Erythroblast (primary cell): ENCODE results near the gene CDC42EP4.

Experiments
- DNase-seq, 2 experiments: peaks; one replicate each; lab custom pipeline; 2025; lab: John Stamatoyannopoulos, UW
- GATA1 ChIP-seq: IDR thresholded peaks from 2 replicates; pipeline ENCODE4 v1.6.1; 2011; ENCODE audit warnings: low read depth, mild to moderate bottlenecking, control low read depth, low read length, moderate library complexity
- POLR2A ChIP-seq: IDR thresholded peaks from 2 replicates; pipeline ENCODE4 v1.6.1; 2011; ENCODE audit warnings: mild to moderate bottlenecking, low read length

Gene CDC42EP4

DNA sequence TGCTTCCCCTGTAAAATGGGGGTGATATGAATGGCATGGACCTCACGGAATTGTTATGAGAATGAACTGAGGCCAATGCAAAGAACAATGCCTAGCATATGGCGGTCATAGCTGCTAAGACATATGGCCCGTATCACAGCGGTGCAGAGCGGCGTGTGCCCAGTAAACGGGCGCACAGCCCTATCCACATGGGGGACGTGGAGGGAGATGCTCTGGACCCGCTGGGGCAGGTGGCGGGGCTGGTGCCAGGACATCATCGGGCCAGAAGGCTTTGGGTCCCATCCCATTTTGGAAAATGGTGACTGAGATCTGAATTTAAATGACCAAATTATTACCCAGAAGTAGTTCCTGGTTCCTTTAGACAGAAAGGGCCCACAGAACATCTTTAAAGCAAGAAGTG lies 31.6 kb downstream of the CDC42EP4 start:
- no peak for DNase-seq
- TF ChIP-seq POLR2A (no peak), GATA1 (no peak)

GRCh38 chr17:73279704-73280103 lies 32.1 kb downstream of the CDC42EP4 start:
- no peak for DNase-seq
- TF ChIP-seq POLR2A (no peak), GATA1 (no peak)

DNA sequence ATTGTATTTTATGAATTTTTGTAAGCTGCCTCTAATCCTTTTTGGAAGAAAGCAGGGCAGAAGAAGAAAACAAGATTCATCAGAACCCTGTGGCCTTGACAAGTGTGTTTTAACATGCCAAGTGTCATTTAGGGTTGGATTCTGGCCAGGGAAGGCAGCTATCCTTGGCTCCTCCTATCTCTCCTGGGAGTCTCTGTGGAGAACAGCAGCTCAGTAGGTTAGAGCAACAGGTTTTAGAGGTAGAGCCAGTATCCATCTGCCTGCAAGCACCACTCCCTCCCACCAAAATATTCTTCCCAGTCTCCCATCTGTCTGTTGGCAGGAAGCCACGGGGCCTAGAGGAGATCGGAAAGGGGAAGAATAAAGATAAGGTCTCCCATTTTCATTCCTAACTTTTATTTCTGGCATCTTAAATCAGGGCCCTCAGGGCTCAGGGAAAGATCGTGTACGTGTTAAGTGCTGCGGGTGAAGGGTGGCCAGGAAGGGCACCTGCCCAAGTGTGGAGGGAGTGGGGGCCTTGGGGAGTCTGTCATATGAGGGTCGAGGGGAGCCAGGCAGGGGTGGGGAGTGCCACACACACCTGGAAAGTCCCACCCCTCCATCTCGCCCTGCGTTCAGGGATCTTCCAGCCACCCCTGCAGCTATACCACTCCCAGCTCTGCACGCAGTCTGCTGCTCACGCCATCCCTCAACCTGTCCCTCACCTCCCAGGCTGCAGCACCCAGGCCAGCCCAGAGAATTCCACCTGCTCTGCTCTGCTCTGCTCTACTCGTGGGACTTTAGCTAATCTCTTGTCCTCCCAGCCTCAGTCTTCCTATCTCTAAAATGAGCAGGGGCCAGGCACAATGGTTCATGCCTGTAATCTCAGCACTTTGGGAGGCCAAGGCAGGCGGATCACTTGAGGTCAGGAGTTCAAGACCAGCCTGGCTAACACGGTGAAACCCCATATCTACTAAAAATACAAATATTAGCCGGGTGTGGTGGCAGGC lies 33.0 kb downstream of the CDC42EP4 start:
- no peak for TF ChIP-seq POLR2A
- no peak for TF ChIP-seq GATA1
- DNase-seq = peak in 1 of 2 experiments; percentile 38

DNA sequence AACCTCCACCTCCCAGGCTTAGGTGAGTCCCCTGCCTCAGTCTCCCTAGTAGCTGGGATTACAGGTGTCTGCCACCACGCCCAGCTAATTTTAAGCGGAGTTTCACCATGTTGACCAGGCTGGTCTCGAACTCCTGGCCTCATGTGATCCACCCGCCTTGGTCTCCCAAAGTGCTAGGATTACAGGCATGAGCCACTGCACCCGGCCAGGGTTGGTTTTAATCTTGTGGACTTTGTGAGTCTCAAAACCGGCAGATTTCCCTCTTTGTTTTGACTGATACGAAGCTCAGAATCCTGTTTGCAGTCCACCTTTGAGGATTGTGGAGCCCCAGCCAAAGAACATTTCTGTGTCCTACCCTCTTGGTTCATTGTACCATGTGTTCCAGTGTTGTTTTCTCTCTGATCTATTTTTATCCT lies 33.7 kb downstream of the CDC42EP4 start:
- TF ChIP-seq GATA1 (no peak), POLR2A (no peak)
- no peak for DNase-seq

DNA sequence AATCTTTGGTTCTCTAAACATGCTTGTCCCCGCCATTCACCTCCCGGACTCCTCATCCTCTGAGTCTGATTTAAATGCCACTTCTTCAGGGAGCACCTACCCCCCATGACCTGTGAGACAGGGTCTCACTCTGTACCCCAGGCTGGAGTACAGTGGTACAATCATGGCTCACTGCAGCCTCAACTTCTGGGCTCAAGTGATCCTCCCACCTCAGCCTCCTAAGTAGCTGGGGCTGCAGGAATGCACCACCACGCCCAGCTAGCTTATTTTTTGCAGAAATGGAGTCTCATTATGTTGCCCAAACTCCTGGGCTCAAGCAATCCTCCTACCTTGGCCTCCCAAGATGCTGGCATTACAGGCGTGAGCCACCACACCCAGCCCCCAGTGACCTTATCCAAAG lies 37.3 kb downstream of the CDC42EP4 start:
- DNase-seq = no peak
- TF ChIP-seq GATA1 (no peak), POLR2A (no peak)

- no peak for DNase-seq
- no peak for TF ChIP-seq POLR2A
- TF ChIP-seq GATA1 = no peak
These were observed 38.9 kb downstream of the CDC42EP4 start for GRCh38 chr17:73272906-73273218.

DNA sequence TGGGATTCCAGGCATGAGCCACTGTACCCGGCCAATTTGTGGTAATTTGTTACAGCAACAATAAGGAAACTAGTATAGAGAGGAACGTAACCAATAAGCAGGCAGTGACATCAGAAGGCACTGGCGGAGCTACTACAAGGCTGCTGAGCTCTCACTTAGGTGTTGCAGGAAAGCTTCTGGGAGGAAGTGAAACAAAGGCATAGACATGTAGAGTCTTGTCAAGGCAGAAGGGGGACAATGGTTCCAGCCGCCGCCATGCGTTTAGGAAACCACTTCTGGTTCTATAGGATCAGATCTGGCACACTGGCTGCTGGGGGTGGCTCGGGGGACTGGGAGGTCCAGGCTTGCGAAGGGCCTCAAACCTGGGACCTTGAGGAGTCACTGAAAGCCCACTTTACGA lies 40.7 kb downstream of the CDC42EP4 start:
- TF ChIP-seq GATA1 = no peak
- TF ChIP-seq POLR2A = no peak
- DNase-seq = no peak

GRCh38 chr17:73269791-73270190 lies 42.0 kb downstream of the CDC42EP4 start:
- TF ChIP-seq GATA1 (no peak), POLR2A (no peak)
- no peak for DNase-seq

- DNase-seq = no peak
- TF ChIP-seq GATA1 (no peak), POLR2A (no peak)
These were observed 42.5 kb downstream of the CDC42EP4 start for GRCh38 chr17:73269329-73269615.

- DNase-seq = no peak
These were observed 43.0 kb downstream of the CDC42EP4 start for GRCh38 chr17:73268582-73269328.

DNA sequence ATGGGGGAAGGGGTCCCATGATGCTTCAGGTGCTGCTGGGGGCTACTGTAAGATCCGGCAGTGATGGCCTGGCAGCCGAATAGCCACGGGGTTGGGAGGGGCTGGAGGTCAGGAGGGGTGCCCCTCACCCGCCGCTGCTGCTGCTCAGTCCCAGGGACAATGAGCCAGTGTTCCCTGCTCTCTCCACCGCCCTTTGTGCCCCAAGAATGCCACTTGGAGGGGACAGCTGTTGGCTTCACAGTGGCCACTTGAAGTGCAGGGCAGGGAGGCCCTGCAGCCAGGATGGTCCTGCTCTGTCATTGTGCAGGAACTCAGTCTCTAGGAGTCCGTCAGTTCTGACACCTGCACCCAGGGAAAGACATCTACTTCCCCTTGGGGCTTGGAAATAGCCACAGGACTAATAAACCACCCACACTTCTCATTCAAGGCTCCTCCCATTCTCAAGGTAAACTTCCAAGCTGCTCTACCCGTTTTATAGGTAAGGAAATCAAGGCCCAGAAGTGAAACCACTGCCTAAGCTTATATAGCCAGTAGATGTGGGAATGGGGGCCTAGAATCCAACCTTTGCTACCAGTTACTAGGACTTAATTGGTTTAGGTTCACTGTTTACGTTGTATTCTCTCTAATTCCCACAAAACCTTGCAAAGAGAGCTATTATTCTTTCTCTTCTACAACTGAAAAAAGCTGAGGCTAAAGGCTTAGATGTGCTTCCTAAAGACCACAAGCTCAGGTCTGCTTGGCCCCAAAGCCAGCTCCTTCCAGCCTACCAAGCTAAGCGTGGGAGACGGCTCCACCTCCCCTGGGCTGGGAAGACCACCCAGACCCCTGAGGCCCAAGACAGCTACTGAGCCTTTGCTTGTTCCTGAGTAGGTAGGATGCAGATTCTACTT lies 43.9 kb downstream of the CDC42EP4 start:
- TF ChIP-seq POLR2A (no peak), GATA1 (no peak)
- DNase-seq = no peak

More at GRCh38 chr17:73268582-73269328, 43.0 kb downstream of the CDC42EP4 start:
- TF ChIP-seq GATA1 (no peak), POLR2A (no peak)

- no peak for DNase-seq
- no peak for TF ChIP-seq POLR2A
- no peak for TF ChIP-seq GATA1
These were observed 45.0 kb downstream of the CDC42EP4 start for GRCh38 chr17:73266796-73267195.
